Osteocyte (in vitro differentiated cells): ENCODE results near the gene SLC2A9. TPM values are rescaled to one million over a fixed set of nuclear protein-coding genes. Genes with fewer than 3 reads are reported as not detected.
A peak's percentile ranks its signal among the peaks of the same experiment; 100 is the strongest.

Experiments used
- DNase-seq: peaks from one replicate; pipeline ENCODE4 v3.0.0; 2021; ENCODE audit warnings: mixed read lengths; ENCODE audit not compliant: unreplicated experiment; ENCODE audit errors: extremely low spot score
- H3K27ac Mint-ChIP-seq: one replicate; pipeline ENCODE4 v1.8.0; 2021; ENCODE audit warnings: mild to moderate bottlenecking, mixed read lengths; ENCODE audit not compliant: unreplicated experiment
- H3K27me3 Mint-ChIP-seq: one replicate; pipeline ENCODE4 v1.8.0; 2021; ENCODE audit warnings: mixed read lengths; ENCODE audit not compliant: unreplicated experiment
- H3K36me3 Mint-ChIP-seq: one replicate; pipeline ENCODE4 v1.8.0; 2021; ENCODE audit warnings: mixed read lengths; ENCODE audit not compliant: unreplicated experiment
- H3K4me1 Mint-ChIP-seq: one replicate; pipeline ENCODE4 v1.8.0; 2021; ENCODE audit warnings: mixed read lengths; ENCODE audit not compliant: unreplicated experiment
- H3K4me3 Mint-ChIP-seq: one replicate; pipeline ENCODE4 v1.8.0; 2021; ENCODE audit warnings: mild to moderate bottlenecking, moderate library complexity, mixed read lengths; ENCODE audit not compliant: unreplicated experiment
- H3K9me3 Mint-ChIP-seq: one replicate; pipeline ENCODE4 v1.8.0; 2021; ENCODE audit warnings: mixed read lengths; ENCODE audit not compliant: unreplicated experiment
- CTCF ChIP-seq: fragments of 200-600 bp; sonication (generic); IDR thresholded peaks from 2 replicates; pipeline ENCODE4 v1.5.0; 2021; ENCODE audit warnings: antibody characterized with exemption, mild to moderate bottlenecking, moderate library complexity
- total RNA-seq: library from RNA; stranded (reverse); gene quantifications from 2 replicates; pipeline ENCODE4 v1.2.1, GENCODE V29; 2021

SLC2A9 gene
- total RNA-seq, 1 donor from 2014 or later: 0.43 TPM

- Mint-ChIP-seq H3K27ac (no peak overlapping the region), H3K4me1 (no peaks in the 10 kb centered on the region), H3K4me3 (no peak overlapping the region), H3K9me3 (peaks cover 20% of the 10 kb centered on the region), H3K27me3 (peaks cover 2% of the 10 kb centered on the region), H3K36me3 (no peaks in the 10 kb centered on the region)
- no peak for TF ChIP-seq CTCF
- DNase-seq: peak; percentile 34
Observed at GRCh38 chr4:9962611-9963314, 58.5 kb downstream of the SLC2A9 start.

GRCh38 chr4:9954468-9954867, 66.8 kb downstream of the SLC2A9 start:
- TF ChIP-seq CTCF: no peak
- no peak overlapping the region for H3K27ac Mint-ChIP-seq
- peaks cover 2% of the 10 kb centered on the region for H3K27me3 Mint-ChIP-seq
- H3K9me3 Mint-ChIP-seq: peaks cover 7% of the 10 kb centered on the region
- no peaks in the 10 kb centered on the region for H3K36me3 Mint-ChIP-seq
- H3K4me1 Mint-ChIP-seq: no peaks in the 10 kb centered on the region
- no peak overlapping the region for H3K4me3 Mint-ChIP-seq
- DNase-seq: no peak

- peak; percentile 65 for DNase-seq
- Mint-ChIP-seq H3K4me1 (no peaks in the 10 kb centered on the region), H3K9me3 (no peaks in the 10 kb centered on the region), H3K27me3 (peaks cover under 1% of the 10 kb centered on the region), H3K27ac (no peak overlapping the region), H3K4me3 (no peak overlapping the region), H3K36me3 (no peaks in the 10 kb centered on the region)
- TF ChIP-seq CTCF: no peak
Observed at GRCh38 chr4:9953089-9953488, 68.2 kb downstream of the SLC2A9 start.

GRCh38 chr4:9952415-9952950, 68.8 kb downstream of the SLC2A9 start:
- no peak for DNase-seq
- no peaks in the 10 kb centered on the region for H3K27me3 Mint-ChIP-seq
- H3K36me3 Mint-ChIP-seq: no peaks in the 10 kb centered on the region
- TF ChIP-seq CTCF: no peak
- no peak overlapping the region for H3K27ac Mint-ChIP-seq
- H3K4me3 Mint-ChIP-seq: no peak overlapping the region
- H3K9me3 Mint-ChIP-seq: no peaks in the 10 kb centered on the region
- no peaks in the 10 kb centered on the region for H3K4me1 Mint-ChIP-seq

- Mint-ChIP-seq H3K9me3 (no peaks in the 10 kb centered on the region), H3K4me1 (no peaks in the 10 kb centered on the region), H3K27ac (no peak overlapping the region), H3K4me3 (no peak overlapping the region), H3K36me3 (no peaks in the 10 kb centered on the region), H3K27me3 (no peaks in the 10 kb centered on the region)
- no peak for TF ChIP-seq CTCF
- no peak for DNase-seq
Observed at GRCh38 chr4:9949573-9949972, 71.7 kb downstream of the SLC2A9 start.
